GM19455 (cell line): ENCODE data around the gene STMND1.
"Not testable (repeated sequence)": the region's sequence is repeated elsewhere in the genome, so short reads cannot be mapped to it uniquely, and the experiment has no call there.

ENCODE experiments used
- ATAC-seq: cut with Tn5 transposase; IDR thresholded peaks from one replicate; pipeline ENCODE4 v1.9.1; 2021; ENCODE audit not compliant: unreplicated experiment

Gene STMND1

DNA sequence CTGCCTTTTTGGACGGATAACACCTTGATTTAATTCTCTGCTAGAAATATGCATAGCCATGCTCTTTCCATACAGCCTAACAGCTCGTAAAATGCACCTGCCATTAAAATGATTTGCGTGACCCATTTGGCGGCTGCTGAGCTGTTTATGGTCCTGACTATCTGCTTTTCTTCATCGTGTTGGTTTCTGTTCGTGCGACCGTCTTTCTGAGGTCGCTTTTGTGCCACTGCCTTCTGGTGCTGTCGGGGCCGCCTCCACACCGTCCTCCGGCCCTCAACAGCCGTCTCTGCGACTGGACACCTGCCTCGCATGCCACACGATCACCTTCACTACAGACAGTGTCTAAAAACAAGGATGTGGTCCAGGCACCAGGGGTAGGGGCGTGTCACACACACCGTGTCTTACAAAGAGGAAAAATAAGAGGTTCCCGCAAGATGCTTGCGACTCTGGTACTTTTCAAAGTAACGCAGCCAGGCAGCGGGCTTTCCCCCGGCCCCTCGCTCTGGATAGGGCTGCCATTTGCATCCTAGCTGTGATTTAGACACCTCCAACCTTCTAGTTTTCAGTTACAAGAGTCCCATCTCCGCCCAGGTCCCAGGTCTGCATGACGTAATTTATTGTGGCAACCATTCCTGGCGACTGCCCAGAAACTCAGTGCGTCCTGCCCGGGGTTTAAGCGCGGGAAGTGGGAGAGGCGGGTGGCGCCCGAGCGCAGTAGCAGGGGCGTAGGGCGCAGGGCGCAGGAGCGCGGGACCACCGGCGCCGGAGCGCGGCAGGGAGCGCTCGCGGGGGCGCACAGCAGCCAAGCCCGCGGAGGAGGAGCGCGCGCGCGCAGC is at the start of gene STMND1:
TSS of gene STMND1 (plus strand) at position 629 of the 836 bp plus-strand sequence. CDS start 208 bp downstream, outside the sequence.
- ATAC-seq: no peak

DNA sequence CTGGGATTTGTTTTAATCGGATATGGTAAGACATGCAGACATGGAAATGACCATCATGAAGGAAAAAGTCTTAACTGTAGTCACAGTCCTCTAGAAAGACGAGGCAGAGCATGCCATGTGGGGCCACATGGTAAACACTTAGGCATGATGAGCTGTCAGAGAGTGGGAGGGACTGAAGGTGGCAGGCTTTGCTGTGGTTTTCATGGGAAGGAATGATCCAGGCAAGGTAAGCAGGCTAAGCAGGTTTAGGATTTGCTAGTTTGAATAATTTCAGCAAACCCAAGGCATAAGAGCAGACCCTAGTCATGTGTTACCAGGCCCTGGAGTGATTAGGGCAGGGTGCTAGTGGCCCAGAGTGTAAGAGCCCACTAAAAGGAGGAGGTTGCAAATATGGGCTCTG is 47.2 kb upstream of the STMND1 start:
- no peak for ATAC-seq

DNA sequence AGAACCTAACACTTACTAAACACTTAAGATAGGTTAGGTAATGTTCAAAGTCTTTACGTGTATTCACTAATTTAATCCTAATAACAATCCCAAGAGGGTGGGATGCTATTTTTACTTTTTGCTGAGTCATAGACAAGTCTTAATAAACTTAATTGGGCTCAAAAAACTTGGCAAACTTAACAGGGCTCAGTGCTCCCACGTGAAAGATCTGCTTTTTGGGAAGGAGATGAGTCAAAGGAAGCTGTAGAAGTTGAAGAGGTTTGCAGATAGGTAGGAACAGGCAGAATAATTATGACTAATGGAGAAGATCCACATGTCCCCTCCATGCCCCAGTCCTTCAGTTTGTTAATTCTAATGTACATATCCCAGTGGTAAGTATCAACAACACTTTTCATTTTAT is 44.5 kb upstream of the STMND1 start:
- no peak for ATAC-seq

DNA sequence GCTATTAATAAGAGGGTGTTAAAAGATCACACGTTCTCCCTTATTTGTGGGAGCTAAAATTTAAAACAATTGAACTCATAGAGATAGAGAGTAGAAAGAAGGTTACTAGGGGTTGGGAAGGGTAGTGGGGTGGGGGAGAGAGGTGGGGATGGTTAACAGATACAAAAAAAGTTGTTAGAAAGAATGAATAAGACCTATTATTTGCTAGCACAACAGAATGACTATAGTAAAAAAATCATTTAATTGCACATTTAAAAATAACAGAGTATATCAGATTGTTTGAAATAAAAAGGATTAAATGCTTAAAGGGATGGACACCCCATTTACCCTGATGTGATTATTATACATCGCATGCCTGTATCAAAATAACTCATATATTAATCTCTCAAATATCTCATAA is 43.3 kb upstream of the STMND1 start:
- no peak for ATAC-seq

DNA sequence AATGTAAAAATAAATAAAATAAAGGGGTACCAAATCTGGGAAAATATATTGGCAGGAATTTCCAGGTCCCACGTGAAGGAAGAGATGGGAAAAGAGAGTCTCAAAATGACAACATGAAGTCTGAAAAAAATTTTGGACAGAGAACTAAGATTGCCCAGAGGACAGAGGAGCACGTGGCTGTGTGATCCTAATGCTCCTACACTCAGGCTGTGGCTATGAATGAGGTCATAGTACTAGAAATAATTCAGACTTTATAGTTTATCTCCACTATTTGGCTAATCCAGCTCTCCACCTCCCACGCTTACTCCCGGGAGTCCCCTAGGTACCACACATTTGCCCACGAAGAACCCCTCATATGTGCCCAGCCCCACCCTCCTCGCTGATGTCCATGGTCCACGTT is 42.8 kb upstream of the STMND1 start:
- ATAC-seq: no peak

DNA sequence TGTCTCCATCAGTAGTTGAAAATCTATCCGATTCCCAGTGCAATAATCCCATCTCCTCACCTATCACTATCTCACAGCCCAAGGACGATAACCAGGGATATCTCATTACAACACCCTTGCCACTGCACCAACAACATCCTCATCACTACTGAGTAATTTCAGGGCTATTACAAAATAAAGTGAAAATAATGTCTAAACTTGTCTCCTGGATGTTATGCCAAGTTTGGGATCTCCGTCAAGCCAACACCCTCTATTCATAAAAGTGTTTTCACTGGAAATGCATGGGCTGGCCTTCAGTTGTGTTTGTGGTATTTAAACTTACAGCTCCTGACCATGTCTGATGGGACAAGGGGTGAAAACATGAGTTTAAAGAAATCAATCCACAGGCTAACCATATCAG is 42.0 kb upstream of the STMND1 start:
- no peak for ATAC-seq

DNA sequence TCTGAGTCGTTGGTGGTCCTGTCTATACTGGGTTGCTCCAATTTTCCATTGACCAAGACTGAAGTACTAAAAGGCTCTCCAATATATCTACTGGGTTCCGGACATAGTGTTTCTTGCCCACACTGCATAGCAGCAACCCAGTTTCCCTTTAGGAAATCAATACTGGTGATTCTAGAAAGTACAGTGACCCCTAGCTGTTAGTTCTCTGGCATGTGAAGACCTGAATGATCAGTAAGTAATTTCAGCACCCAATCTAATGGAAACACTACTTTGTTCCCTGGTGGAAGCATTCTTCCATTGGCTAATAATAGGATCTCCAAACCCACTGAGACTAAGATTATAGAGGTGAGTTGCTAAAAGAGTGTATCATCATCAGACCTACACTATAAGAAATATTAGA is 40.8 kb upstream of the STMND1 start:
- ATAC-seq: no peak

DNA sequence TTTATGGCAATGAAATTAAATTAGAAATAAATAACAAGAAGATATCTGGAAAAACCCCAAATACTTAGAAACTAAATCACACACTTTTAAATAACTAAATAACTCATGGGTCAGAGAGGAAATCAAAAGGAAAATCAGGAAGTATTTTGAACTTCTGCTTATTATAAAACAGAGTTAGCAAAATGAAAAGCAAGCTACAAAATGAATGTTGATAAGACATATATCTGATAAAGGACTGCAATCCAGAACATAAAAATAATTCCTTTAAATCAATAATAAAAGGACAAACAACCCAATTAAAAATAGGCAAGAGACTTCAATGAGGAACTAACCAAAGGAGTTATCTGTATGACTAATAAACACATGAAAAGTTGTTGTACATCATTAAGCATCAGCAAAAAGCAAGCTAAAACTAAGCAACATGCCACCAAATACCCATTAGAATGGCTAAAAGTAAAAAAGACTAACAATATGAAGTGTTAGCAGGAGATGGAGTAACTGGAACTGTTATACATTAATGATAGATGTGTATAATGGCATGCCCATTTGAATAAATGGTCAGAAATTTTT is 38.9 kb upstream of the STMND1 start:
- ATAC-seq: no peak

DNA sequence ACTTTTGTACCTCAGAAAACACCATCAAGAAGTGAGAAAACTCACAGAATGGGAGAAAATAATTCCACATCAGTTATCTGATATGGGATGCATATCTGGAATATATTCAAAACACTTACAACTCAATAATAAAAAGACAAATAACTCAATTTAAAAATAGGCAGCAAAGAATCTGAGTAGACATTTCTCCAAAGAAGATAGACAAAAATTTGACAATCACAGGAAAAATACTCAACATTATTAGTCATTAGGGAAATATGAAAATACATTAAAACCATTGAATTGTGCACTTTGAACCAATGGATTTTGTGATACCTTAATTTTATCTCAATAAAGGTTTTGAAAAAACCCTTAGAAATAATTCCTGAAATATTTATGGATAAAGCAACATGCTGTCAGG is 36.9 kb upstream of the STMND1 start:
- ATAC-seq: no peak

DNA sequence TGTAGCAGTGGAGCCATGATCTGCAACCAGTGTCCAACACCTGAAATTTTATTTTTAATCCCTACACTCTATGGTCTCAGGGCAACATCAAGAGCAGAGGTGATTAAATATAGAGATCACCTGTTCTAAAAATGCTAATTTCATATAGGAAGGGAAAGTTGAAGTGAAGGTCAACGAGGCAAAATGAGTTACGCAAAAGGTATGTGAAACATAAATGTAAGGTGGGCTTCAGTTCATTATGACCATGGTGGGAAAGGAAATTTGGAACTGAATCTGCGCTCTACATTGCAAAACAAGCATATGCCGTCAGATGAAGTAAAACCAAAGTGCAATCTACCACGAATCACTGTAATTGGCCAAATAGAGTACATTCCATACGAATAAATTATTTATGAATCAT is 35.2 kb upstream of the STMND1 start:
- no peak for ATAC-seq

DNA sequence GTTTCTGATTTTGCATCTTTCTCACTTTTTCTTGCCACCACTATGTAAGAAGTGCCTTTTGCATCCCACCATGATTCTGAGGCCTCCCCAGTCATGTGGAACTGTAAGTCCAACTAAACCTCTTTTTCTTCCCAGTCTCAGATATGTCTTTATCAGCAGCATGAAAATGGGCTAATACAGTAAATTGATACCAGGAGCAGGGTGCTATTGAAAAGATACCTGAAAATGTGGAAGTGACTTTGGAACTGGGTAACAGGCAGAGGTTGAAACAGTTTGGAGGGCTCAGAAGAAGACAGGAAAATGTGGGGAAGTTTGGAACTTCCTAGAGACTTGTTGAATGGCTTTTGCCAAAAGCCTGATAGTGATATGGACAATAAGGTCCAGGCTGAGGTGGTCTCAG is 32.9 kb upstream of the STMND1 start:
- not testable (repeated sequence) for ATAC-seq

DNA sequence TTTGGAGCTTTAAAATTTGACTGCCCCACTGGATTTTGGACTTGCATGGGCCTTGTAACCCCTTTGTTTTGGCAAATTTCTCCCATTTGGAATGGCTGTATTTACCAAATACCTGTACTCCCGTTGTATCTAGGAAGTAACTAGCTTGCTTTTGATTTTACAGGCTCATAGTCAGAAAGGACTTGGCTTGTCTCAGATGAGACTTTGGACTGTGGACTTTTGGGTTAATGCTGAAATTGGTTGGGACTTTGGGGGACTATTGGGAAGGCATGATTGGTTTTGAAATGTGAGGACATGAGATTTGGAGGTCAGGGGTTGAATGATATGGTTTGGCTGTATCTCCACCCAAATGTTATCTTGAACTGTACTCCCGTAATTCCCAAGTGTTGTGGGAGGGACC is 31.4 kb upstream of the STMND1 start:
- ATAC-seq: not testable (repeated sequence)

DNA sequence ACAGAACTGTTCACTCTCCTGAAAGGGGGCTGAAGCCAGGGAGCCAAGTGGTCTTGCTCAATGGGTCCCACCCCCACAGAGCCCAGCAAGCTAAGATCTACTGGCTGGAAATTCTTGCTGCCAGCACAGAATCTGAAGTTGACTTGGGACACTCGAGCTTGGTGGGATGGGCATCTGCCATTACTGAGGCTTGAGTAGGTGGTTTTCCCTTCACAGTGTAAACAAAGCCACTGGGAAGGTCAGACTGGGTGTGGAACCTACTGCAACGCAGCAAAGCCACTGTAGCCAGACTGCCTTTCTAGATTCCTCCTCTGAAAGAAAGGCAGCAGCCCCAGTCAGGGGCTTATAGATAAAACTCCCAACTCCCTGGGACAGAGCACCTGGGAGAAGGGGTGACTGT is 28.3 kb upstream of the STMND1 start:
- not testable (repeated sequence) for ATAC-seq

DNA sequence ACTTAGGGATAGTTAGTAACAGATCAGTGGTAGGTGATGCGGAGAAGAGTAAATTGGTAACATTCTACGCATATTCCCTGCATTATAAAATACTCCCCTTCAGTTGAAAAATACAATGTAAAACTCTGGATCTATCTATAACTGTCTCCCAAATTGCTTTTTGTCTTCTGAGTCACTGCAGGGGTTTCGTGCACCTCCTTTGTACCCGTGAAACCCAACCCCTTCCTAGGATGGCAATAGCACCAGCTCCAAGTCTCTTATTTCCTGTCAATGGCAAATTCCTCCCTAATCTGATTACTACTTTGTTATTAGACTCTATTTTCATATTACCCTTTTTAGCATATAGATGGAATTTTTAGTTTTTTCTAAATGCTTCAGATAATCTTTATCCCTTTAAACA is 20.6 kb upstream of the STMND1 start:
- no peak for ATAC-seq

DNA sequence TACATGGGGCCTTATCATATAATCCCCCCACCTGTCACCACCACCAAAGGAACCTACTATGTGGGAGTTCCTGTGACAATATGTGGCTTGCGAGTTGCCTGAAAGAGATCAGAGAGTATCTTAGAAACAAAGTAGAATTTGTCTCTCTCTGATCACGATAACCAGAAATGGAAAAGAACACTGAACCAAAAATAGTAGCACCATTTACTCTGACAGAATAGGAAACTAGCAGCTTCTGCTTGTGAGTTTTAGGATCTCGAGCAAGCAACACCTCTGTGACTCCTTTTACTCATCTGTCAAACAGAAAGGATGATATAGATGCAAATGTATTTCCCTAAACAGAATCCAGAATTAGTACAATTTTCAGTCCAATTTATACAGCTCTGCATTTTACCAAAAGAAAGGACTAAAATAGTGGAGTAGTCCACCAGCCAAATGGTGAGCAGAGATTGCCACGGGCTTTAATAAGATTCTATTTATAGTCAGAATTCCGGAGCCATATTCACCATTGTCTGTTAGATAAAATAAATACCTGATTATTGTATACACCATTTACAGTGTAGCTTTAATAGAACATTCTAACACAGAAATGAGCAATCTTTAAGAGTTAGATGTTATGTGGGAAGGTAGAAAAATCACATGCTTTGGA is 19.9 kb upstream of the STMND1 start:
- no peak for ATAC-seq

DNA sequence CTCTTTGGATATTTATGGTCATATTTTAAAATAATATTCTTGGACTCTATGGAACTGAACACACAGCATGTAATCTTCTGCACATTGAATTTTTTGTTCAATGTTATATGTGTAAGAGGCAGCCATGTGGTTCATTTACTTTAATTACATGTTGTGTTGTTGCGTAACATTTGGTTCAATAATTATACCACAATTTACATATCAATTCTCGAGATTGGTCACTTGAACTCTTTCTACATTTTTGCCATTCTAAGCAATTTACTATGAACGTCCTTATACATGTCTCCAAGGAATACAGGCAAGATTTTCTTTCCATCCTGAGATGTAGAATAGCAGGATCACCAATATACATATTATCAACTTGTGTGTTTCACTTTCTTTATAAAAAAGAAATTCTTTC is 18.5 kb upstream of the STMND1 start:
- no peak for ATAC-seq

DNA sequence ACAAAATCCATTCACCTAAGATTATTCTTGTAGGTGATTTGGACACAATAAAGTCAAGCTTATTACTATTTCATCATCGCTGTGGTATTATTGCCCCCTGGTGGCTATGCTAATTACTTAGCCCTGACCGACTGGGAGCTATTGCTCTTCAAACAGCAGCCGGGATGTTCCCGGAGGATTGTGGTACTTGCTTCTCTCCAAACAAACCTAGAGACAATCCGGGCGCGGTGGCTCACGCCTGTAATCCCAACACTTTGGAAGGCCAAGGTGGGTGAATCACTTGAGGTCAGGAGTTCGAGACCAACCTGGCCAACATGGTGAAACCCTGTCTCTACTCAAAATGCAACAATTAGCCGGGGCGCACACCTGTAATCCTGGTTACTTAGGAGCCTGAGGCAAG is 15.4 kb upstream of the STMND1 start:
- ATAC-seq: no peak

DNA sequence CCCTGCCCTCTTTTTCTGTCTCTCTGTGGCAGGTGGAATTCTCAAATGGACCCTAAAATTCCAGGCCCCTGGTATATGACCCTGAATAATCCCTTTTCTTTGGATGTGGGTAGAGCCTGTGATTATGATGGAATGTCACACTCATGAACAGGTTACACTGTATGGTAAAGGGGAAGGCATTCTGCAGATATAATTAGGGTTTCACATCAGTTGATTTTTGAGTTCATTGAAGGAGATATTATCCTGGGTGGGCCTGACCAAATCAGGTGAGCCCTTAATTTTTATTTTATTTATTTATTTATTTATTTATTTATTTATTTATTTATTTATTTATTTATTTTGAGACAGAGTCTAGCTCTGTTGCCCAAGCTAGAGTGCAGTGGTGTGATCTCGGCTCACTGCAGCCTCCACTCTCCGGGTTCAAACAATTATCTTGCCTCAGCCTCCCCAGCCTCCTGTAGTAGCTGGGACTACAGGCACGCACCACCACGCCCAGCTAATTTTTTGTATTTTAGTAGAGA is 13.7 kb upstream of the STMND1 start:
- ATAC-seq: no peak

DNA sequence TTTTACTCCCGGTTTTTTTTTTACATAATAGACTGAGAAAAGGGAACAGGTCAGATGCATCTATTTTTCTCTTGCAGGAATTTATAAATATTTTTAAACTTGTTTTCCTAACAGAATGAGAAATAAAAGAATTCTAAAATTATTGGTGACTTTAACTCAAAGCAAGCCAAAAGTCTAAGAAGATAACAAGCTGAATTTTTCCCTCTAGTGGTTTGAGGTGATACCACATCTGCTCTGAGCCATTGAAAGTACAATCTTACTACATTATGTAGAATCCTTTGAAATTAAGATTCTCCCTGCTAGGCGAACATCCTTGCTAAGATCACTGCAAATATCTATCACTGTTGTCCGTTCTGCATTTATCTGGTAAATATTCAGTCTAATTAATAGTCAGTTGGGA is 10.7 kb upstream of the STMND1 start:
- no peak for ATAC-seq

DNA sequence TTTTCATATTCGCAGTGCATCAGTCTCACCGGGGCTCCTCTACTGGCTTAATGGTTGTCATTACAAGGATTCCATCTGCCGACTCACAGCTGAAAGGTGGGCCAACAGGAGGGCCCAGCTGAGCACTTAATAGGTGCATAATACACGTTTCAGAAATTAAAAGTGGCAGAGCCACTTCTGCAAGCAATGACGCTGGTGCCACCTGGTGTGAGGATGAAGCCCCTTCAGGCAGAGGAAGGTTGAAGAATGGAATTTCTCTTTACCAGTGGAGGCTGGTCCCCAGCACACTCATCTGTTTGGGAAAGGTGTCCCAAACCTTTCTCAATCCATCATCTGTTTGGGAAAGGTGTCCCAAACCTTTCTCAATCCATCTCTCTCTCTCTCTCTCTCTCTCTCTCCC is 8.2 kb upstream of the STMND1 start:
- no peak for ATAC-seq

DNA sequence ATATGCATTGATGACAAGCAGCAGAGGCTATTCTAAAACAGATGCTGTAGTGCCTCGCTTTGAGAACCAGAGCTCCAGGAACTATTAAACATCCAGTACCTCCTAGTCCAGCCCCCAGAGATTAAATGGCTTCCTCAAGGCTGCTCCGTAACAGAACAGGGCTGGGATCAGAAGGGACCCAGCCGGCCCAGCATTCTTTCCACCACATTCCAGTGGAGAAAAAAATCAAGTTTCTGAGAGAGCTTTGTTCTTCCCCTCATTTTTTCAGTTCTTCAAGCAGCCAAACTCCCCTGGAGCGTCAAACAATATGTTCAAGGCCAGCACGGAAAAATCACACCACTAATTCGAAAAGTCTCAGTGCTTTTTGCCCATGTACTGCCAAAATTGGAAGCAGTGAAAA is 5.8 kb upstream of the STMND1 start:
- ATAC-seq: no peak

DNA sequence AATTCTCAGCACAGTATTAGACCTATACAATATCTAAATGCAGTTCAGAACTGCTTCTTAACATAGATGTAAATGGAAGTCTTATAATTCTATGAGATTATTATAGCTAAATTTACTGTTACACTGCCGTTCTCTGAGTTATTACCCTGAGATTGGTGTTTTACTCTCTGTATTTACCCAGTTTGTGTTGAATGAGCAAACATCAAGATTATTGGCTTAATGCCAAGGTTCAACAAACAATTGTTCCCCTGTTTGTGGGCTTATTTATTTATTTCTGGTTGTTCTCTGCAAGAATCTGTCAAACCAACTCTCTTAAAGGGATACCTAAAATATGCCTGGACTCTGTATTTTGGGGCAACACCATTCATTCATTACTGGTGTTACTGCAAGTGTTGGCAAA is 5.2 kb upstream of the STMND1 start:
- no peak for ATAC-seq
